Fibroblast of skin of back (primary cell): Measurements from ENCODE around the gene TSPAN9.

Experiments used
- DNase-seq: peaks from one replicate; pipeline ENCODE4 v3.0.0-alpha.2; 2013

TSPAN9 gene

DNA sequence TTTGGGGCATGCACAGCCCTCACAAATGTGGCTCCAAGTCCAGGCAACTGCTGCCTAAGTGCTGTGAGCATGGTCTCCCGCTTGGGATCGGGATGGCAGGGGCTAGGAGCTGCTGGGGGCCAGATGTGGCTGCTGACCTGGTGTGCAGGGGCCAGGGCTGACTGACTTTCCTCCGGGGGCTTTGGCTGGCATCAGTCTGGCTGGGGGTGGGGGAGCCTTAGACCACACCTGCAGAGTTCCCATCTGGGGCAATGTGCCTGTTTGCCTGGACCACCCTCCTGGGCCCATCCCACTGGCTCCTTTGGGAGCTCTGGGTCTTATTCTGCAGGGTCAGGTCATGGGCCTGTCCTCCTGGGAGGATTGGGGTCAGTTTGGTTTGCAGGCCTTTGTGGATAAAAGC, 90.5 kb downstream of the TSPAN9 start:
- DNase-seq, result no peak

DNA sequence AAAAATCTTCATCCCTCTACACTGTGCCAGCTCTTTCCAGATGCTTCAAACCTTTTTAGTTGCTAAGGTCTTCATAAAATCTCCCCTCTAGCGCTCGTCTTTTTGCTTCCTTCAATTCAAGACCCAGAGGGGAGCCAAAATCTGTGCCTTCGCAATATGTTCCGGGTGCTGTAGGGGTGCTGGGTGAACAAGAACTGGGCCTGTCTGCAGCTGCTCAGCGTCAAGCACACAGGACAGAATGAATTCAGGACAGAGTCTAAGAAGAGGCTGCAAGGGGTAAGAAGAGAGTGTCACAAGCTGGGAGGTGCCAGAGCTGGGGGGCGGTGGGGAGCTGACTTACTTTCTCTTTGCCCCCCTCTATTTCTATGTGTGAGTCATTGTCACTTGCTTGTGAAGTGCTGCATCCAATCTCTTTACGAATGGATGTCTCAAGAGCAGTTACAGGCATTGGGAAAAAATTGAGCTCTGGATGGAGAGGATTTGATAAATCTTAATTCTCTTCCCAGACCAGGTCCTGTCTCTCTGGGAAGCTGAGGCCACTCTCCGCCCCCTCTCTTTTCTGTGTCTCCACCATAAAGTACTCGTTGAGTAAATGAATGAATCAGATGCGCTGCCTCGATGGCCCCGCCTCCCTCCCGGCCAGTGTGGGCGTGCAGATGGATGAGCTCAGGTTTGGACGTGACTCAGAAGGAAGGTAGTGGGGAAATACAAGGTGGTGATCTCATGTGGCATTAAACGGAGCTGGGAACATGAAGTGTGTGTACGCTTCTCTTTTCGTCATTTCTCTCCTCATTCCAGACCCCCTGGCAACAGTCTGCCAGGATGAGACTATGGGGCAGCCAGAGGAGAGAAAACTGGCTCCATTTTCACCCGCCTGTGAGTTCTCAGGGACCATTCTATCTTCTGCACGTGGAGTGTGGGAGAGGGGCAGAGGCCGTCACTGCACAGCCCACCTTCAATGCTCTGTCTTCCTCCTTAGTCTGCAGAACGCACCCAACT, 91.3 kb downstream of the TSPAN9 start:
- DNase-seq, result peak; percentile 68

- peak; percentile 89 for DNase-seq
Observed at GRCh38 chr12:3170423-3171194, 93.4 kb downstream of the TSPAN9 start.

DNA sequence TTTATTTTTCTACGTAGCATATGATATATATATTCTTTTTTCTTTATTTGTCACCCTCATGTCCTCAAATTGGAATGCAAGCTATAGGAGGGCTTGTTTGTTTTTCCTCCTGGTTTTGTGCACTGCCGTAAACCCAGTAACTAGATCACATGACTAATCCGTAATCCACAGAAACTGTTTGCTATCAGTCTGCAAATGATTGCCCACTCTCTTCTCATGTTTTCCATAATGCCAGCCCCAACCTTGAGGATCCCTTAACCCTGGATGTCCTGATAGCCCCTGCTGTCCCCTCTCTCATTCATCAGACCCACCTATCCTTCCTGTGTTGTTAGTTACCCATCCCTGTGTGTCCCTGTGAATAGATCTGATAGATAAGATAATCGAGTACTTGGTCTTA, 94.0 kb downstream of the TSPAN9 start:
- DNase-seq, result no peak

DNA sequence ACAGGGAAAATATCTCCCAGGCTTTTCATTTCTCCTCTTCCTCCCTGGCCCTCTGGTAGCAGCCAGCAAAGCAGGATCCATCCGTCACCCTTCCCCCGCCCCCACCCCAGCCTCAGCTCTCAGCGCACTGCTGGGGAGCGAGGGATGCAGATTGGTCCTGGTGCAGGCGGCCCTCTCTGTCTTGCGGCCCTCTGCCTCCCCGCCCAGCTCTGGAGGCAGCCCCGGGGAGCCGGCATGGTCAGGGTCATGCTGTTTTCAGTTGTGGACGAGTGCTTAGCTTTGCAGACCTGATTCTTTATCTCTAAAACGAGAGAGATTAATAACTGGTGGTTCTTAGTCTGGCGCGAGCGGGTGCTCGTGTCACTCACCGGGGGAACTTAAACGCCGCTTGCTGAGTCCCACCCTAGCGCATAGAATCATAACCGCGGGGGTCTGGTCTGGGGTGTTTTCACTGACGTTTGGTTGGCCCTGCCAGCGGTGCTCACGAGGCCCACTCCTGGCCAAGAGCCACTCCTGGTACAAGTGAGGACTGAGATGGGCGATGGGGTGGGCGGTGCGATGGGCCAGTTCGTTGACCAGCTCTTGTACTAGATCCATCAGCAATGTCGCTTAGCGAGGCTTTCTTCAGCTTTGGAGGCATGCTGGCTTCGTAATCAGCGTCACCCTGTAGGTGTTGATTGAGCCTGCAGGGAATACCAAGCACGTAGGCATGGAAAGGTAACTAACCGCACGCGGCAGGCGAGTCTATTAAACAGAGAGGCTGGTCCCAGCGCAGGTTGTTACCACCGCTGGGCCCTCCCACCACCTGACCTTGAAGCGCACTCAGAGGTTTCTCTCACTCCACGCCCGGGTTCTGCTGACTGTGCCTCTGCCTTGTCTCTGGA, 95.2 kb downstream of the TSPAN9 start:
- no peak for DNase-seq

DNA sequence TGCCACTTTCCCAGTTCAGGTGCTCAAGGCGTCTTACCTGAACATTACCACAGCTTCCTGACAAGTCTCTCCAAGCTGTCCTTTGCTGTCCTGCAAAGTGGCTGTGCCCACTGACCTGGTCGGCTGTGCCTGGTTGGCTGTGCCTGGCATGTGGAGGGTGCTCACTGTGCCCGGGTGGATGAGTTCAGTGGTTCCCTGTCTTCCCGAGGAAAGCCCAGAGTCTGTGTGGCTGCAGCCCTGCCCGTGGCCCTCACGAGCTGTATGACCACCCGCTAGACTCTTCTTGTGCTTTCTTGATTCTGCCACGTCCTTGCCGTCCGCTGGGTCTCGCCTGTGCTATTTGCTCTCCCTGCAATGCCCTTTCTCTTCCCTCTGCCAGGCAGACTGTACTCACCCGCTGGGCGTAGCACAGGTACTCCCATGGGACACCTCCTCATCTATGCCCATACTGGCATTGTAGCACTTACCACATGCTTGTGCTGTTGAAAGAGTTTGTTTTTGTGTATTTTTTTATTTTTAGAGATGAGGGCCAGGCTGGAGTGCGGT, 95.9 kb downstream of the TSPAN9 start:
- no peak for DNase-seq

DNA sequence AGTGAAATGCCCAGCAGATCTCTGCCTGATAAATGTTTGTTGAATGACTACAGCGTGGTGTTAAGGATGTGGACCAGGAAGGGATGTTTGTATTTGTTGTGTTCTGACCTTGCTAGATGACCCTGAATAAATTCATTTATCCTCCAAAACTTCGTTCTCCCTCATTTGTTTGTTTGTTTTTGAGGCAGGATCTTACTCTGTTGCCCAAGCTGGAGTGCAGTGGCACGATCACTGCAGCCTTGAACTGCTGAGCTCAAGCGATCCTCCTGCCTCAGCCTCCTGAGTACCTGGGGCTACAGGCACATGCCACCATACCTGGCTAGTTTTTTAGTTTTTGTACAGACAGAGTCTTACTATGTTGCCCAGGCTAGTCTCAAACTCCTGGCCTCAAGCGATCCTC, 96.7 kb downstream of the TSPAN9 start:
- DNase-seq, result no peak

- no peak for DNase-seq
Observed at GRCh38 chr12:3175238-3175637, 98.1 kb downstream of the TSPAN9 start.

DNA sequence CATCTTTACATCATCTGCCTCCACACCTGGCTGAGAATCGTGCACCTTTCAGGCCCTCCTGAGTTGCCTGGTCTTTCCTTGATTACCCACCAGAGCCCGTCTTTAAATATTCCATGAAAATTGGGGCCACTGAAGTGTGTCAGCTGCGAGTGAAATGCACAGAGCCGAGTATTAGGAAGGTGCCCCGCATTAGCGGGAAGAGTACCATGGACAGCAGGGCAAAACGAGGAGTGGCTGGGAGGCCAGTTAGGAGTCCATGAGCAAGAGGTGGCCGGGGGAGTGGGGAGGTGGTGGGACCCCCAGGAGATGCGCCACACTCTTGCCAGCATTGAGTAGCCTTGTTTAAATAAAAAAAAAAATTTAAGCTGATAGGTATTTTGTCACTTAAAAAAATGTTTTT, 99.6 kb downstream of the TSPAN9 start:
- no peak for DNase-seq

GRCh38 chr12:3177778-3178425, 100.7 kb downstream of the TSPAN9 start:
- no peak for DNase-seq

GRCh38 chr12:3178671-3179313, 101.6 kb downstream of the TSPAN9 start:
- DNase-seq, result no peak

GRCh38 chr12:3179731-3180130, 102.6 kb downstream of the TSPAN9 start:
- DNase-seq, result no peak

DNA sequence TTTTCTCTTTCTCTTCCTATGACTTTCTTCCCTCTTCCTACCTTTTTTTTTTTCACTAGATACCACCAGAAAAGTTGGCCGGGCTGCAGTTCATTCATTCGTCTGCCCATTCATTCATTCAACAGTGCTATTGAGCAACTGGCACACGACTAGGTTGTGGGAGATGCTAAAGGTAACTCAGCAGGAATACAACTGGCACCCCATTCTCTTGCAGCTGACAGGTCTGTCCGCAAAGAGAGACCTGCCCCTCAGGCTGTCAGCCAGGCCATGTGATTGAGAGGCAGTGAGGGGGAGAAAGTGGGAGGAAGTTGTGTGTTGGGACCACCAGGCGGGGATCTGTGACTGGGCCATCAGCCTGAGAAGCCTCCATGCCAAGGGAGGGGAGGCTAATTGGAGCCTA, 105.2 kb downstream of the TSPAN9 start:
- no peak for DNase-seq

DNA sequence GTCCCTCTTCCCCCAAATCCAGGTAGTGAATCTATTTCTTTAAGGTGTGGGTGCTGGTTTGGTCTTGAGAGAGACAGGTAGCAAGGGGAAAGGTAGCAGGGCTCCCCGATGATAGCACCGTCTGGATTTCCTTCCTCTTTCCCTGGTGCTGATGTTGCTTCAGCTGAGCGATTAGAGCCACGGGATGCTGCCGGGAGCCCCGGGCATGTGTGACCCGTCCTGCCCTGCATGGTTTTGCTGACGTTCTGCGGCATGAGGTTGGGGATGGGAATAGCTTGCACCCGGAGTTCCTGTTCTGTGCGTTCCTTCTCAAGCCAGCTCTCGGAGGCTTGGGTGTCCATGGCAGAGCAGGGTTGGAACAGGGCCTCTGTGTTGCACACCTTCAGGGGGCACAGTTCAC, 107.3 kb downstream of the TSPAN9 start:
- no peak for DNase-seq

- DNase-seq, result no peak
Observed at GRCh38 chr12:3185260-3185870, 108.2 kb downstream of the TSPAN9 start.

- DNase-seq, result peak; percentile 42
Observed at GRCh38 chr12:3186546-3187215, 109.5 kb downstream of the TSPAN9 start.

DNA sequence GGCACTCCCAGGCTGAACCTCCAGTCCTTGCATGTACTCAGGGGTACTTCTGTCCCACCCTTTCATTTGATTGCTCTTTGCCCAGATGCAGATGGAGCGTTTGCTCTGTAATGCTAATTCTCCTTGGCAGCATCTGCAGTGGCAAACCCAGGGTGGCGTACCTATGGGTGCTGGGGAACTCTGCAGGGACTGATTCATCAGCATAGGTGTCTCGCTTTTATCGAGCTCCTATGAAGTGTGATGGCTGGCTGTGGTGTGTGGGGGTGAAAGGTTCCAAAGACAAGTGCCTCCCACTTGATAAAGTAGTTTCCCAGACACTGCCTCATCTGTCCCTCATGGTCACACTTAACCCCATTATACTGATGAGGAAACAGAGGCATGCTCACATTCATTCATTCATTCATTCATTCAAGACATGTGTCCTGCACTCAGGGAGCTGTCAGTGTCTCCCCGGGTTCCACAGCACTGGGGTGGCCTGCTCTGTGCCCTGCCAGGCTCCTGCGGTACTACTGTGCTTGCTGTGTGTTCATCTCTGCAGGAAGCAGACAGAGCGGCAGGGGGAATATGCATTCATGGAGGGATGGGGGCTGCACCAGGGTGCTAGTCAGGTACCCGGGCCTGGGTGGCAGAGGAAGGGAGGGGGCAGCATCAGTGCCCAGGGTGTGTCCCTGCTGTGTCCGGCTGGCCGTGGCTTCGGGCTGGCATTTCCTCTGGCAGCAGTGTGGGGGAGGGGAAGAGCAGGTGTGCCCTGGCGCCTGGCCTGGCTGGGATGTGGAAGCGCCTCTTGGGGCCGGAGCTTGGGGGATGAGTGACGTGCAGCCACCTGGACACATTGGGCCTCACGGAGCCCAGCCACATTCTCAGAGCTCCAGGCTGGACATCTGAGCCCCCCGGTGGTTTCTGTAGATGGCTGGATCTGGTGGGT, 110.9 kb downstream of the TSPAN9 start:
- no peak for DNase-seq

DNA sequence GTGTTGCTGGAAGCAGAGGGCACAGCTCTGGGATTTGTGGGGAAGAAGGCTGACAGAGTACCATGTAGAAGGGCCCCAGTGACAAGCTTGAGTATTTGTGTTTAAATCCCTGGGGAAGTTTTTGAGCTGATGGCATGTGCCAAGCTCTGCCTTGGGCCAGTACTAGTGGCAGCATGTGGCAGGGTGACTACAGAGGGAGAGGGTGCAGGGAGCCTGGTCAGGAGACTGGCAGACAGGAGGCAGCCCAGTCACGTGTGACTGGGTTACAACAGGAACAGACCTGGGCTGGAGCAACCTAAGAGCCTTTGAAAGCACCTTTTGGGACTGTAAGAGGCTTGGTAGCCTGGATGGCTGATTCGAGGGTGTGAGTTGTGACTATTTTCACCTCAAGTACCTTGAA, 112.1 kb downstream of the TSPAN9 start:
- no peak for DNase-seq

DNA sequence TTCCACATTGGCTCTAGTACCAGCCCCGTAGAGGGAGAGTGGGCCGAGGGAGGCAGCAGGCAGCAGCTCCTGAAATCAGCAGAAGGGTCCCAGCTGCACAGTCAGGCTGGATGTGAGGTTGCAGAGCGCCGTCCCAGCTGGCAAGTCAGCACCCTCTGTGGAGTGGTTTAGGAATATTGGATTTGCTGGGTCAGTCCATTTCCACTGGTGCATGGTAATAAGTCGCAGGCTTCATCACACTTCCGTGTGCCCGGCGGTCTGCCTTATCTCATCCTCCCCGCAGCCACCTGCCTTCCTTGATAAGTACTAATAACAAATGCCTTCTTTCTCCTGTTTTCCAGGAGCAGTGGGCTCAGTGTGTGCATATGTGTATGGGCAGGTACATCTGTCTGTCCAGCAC, 112.9 kb downstream of the TSPAN9 start:
- DNase-seq, result no peak
